A673 (cell line): Measurements from ENCODE around the gene KCTD4. TPM values are rescaled to one million over a fixed set of nuclear protein-coding genes. Genes with fewer than 3 reads are reported as not detected.
A peak's percentile ranks its signal among the peaks of the same experiment; 100 is the strongest.
"Not testable (repeated sequence)": the region's sequence is repeated elsewhere in the genome, so short reads cannot be mapped to it uniquely, and the experiment has no call there.

ENCODE experiments used
- Bru-seq: library from RNA; stranded (reverse); fragments of 400-500 nt; gene quantifications from one replicate; lab custom pipeline; 2021; lab: Mats Ljungman, UMichigan
- BruChase-seq, 2 experiments: library from RNA; stranded (reverse); fragments of 400-500 nt; gene quantifications; one replicate each; lab custom pipeline; 2021; lab: Mats Ljungman, UMichigan
- BruUV-seq: library from RNA; stranded (reverse); fragments of 400-500 nt; replicated peaks from 2 replicates; lab custom pipeline; 2021; lab: Mats Ljungman, UMichigan
- CTCF ChIA-PET: fragments of 300-600 bp; sonication (Branson Sonifier 250); formaldehyde crosslinking; loops from one replicate; lab custom pipeline; 2022; ENCODE audit warnings: antibody characterized with exemption; lab: Charles Lee
- POLR2A ChIA-PET: fragments of 300-600 bp; sonication (Branson Sonifier 250); formaldehyde crosslinking; loops from one replicate; lab custom pipeline; 2022; ENCODE audit warnings: antibody characterized with exemption; ENCODE audit not compliant: low non-redundant PET; lab: Charles Lee
- DNase-seq: peaks from one replicate; pipeline ENCODE4 v3.0.0-alpha.2; 2015; ENCODE audit warnings: low spot score
- H3K27ac ChIP-seq: fragments of 200-600 bp; sonication (generic); 2 replicates; pipeline ENCODE4 v1.5.1; 2016; ENCODE audit warnings: mixed run types, low read depth, mild to moderate bottlenecking, mixed read lengths, antibody characterized with exemption, low read length; ENCODE audit not compliant: poor library complexity, severe bottlenecking
- H3K27me3 ChIP-seq: fragments of 200-600 bp; sonication (generic); replicated peaks from 2 replicates; pipeline ENCODE4 v1.6.1; 2017; ENCODE audit warnings: mixed run types, low read depth, mild to moderate bottlenecking, mixed read lengths, antibody characterized with exemption, low read length; ENCODE audit not compliant: insufficient read depth, poor library complexity
- H3K36me3 ChIP-seq: fragments of 200-600 bp; sonication (generic); 2 replicates; pipeline ENCODE4 v1.6.1; 2016; ENCODE audit warnings: mixed run types, mild to moderate bottlenecking, mixed read lengths, antibody characterized with exemption, low read length; ENCODE audit not compliant: insufficient read depth, poor library complexity, severe bottlenecking
- H3K4me1 ChIP-seq: fragments of 200-600 bp; sonication (generic); 2 replicates; pipeline ENCODE4 v1.6.1; 2017; ENCODE audit warnings: mixed run types, mild to moderate bottlenecking, mixed read lengths, antibody characterized with exemption, low read length; ENCODE audit not compliant: insufficient read depth, poor library complexity, severe bottlenecking
- H3K4me3 ChIP-seq: fragments of 200-600 bp; sonication (generic); 2 replicates; pipeline ENCODE4 v1.5.1; 2016; ENCODE audit warnings: low read depth, mixed run types, mild to moderate bottlenecking, mixed read lengths, low read length; ENCODE audit not compliant: poor library complexity, severe bottlenecking
- H3K9me3 ChIP-seq: fragments of 200-600 bp; sonication (generic); 2 replicates; pipeline ENCODE4 v1.6.1; 2016; ENCODE audit warnings: mixed run types, low read depth, mild to moderate bottlenecking, mixed read lengths, antibody characterized with exemption, low read length; ENCODE audit not compliant: poor library complexity, severe bottlenecking
- EZH2 ChIP-seq: fragments of 200-600 bp; sonication (generic); IDR thresholded peaks from 2 replicates; pipeline ENCODE4 v1.6.1; 2017; ENCODE audit warnings: borderline replicate concordance, low read depth, mild to moderate bottlenecking, mixed read lengths, antibody characterized with exemption, low read length; ENCODE audit not compliant: poor library complexity, severe bottlenecking
- intact Hi-C: fragments of 100-400 bp; cut with micrococcal nuclease; formaldehyde crosslinking; loops from one replicate; pipeline ENCODE4 v1.10.0; 2022; ENCODE audit not compliant: unreplicated experiment
- long read RNA-seq: library from polyadenylated mRNA; stranded (forward); transcript quantifications from one replicate; pipeline ENCODE4 v2.0.0, GENCODE V29; 2022
- total RNA-seq: library from RNA; stranded (reverse); gene quantifications from 2 replicates; pipeline ENCODE4 v1.2.3, GENCODE V29; 2021
- TF ChIP-seq, protein P1 (sequence below): fragments of 300-800, 200-600 bp; sonication (generic); conservative IDR thresholded peaks from 2 replicates; pipeline ENCODE4 v1.5.1; 2017; ENCODE audit warnings: low read depth, mild to moderate bottlenecking, antibody characterized with exemption, low read length, moderate library complexity, mixed read lengths

The KCTD4 gene
- total RNA-seq = not detected in 2 replicates
- Bru-seq, nascent RNA = not detected
- percentile 5 among the genes with signal in this experiment for BruChase-seq, experiment 1, labeled RNA remaining after a 2-hour chase
- not detected for BruChase-seq, experiment 2, labeled RNA remaining after a 6-hour chase
- long read RNA-seq = 0 reads

DNA sequence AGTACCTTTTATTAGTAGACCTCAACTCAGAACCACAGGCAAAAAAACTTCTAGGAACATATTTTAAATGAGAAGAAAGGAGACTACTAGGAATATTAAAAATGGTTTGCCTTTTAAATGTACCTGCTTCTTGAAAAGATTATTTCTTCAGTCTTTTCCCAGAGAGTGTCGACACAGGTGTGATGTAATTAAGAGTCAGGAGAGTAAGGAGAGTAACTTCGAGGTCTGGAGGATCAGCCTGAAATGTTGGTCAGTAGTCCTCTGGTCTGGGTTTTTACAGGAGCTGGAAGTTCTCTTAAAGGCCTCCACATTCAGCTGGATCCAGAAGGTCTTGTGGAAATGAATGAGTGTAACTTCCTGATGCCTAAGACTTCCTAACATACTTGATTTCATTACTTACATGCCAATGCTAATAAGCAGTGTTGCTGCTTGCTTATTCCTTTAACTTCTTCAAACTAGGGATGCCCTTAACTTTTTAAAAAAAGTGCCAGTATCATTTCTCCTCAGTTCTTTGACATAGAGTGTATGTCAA, at the start of gene KCTD4:
KCTD4 (minus strand) TSS at position 345 of the 532 bp plus-strand sequence. CDS start 6,478 bp downstream, outside the sequence.
- H3K4me1 ChIP-seq = no peaks in the 10 kb centered on the region
- intact Hi-C loops = no loop called here
- POLR2A ChIA-PET = no interaction called here
- no TSS peak for BruUV-seq
- no peak within 1 kb of the TSS for H3K27ac ChIP-seq
- no peak within 1 kb of the TSS for H3K4me3 ChIP-seq
- no peak for DNase-seq
- H3K36me3 ChIP-seq = no peaks in the 10 kb centered on the region
- no peaks in the 10 kb centered on the region for H3K27me3 ChIP-seq
- H3K9me3 ChIP-seq = no peaks in the 10 kb centered on the region
- CTCF ChIA-PET = no interaction called here
- no peak for TF ChIP-seq EZH2

DNA sequence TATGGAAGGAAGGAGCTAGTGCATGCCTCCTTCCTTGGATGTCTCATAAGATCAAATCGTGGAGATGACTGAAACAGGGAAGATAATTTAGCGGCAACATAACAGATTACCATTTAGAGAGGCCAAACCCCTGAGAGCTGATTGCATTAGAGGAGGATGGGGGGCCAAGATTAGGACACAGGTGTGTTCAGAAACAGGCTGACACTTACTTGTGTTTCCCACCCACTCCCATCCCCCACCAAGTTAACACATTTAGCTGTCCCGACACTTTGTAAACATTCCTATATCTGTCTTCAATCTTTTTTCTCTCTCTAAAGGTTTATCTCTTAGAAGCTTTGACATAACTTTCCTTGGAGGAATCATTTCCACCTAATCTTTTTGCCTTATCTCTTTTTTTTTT, 48.8 kb upstream of the KCTD4 start:
- H3K9me3 ChIP-seq = no peaks in the 10 kb centered on the region
- H3K4me3 ChIP-seq = no peak overlapping the region
- no peak overlapping the region for H3K27ac ChIP-seq
- no peak for DNase-seq
- intact Hi-C loops = no loop called here
- peaks cover 12% of the 10 kb centered on the region for H3K36me3 ChIP-seq
- no TSS peak for BruUV-seq
- POLR2A ChIA-PET = interaction anchor here (0.6 to 0.7 kb wide), 2 partner anchors 51 to 68 kb away, joined by 4 to 5 read pairs; no protein-coding TSS in a partner anchor
- TF ChIP-seq, protein P1, sequence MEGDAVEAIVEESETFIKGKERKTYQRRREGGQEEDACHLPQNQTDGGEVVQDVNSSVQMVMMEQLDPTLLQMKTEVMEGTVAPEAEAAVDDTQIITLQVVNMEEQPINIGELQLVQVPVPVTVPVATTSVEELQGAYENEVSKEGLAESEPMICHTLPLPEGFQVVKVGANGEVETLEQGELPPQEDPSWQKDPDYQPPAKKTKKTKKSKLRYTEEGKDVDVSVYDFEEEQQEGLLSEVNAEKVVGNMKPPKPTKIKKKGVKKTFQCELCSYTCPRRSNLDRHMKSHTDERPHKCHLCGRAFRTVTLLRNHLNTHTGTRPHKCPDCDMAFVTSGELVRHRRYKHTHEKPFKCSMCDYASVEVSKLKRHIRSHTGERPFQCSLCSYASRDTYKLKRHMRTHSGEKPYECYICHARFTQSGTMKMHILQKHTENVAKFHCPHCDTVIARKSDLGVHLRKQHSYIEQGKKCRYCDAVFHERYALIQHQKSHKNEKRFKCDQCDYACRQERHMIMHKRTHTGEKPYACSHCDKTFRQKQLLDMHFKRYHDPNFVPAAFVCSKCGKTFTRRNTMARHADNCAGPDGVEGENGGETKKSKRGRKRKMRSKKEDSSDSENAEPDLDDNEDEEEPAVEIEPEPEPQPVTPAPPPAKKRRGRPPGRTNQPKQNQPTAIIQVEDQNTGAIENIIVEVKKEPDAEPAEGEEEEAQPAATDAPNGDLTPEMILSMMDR = no peak
- TF ChIP-seq EZH2 = no peak
- peaks cover 6% of the 10 kb centered on the region for H3K4me1 ChIP-seq
- no peaks in the 10 kb centered on the region for H3K27me3 ChIP-seq
- CTCF ChIA-PET = no interaction called here

DNA sequence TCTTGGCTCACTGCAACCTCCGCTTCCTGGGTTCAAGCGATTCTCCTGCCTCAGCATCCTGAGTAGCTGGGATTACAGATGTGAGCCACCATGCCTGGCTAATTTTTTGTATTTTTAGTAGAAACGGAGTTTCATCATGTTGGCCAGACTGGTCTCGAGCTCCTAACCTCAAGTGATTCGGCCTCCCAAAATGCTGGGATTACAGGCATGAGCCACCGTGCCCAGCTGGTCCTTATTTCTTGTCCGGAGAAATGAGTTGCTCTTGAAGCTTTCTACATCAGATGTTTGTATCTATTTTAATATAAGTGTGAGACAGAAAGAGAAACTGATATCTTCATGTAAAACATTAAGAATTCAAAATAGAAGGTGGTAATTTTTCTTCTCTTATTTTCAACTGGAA, 43.9 kb upstream of the KCTD4 start:
- BruUV-seq, DNase-seq, CTCF ChIA-PET, H3K4me3 ChIP-seq, H3K36me3 ChIP-seq, H3K27me3 ChIP-seq, H3K27ac ChIP-seq, H3K9me3 ChIP-seq, POLR2A ChIA-PET, intact Hi-C loops: not testable (repeated sequence)
- peaks cover 21% of the 10 kb centered on the region for H3K4me1 ChIP-seq

DNA sequence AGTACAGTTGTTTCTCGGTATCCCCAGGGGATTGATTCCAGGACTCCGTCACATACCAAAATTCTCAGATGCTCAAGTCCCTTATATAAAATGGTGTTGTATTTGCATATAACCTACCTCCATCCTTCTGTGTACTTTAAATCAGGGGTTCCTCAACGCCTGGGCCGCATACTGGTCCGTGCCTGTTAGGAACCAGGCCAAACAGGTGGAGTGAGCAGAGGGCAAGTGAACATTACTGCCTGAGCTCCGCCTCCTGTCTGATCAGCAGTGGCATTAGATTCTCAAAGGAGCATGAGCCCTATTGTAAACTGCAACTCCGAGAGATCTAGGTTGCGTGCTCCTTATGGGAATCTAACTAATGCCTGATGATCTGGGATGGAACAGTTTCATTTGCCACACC, 42.2 kb upstream of the KCTD4 start:
- Histone ChIP-seq H3K27ac (no peak overlapping the region), H3K9me3 (no peaks in the 10 kb centered on the region), H3K4me3 (no peak overlapping the region), H3K27me3 (no peaks in the 10 kb centered on the region), H3K36me3 (no peaks in the 10 kb centered on the region), H3K4me1 (peaks cover 21% of the 10 kb centered on the region)
- intact Hi-C loops = no loop called here
- CTCF ChIA-PET = no interaction called here
- TF ChIP-seq, protein P1 = no peak
- no peak for TF ChIP-seq EZH2
- DNase-seq = no peak
- BruUV-seq = no TSS peak
- POLR2A ChIA-PET = no interaction called here
